GM23338 (cell line): ENCODE results near the gene PPM1L. TPM values are rescaled to one million over a fixed set of nuclear protein-coding genes. Genes with fewer than 3 reads are reported as not detected.

Experiments used
- ATAC-seq: fragments of 200-7000 bp; cut with Tn5 transposase; 3 replicates; pipeline ENCODE4 v1.9.1; 2020
- DNase-seq: peaks from one replicate; pipeline ENCODE4 v3.0.0-alpha.2; 2015; ENCODE audit warnings: low spot score
- H2AFZ ChIP-seq: fragments of 200-600 bp; sonication (generic); 2 replicates; pipeline ENCODE4 v1.8.0; 2016; ENCODE audit warnings: antibody characterized with exemption, mild to moderate bottlenecking, moderate library complexity
- H3F3A ChIP-seq: fragments of 200-600 bp; sonication (generic); replicated peaks from 2 replicates; pipeline ENCODE4 v1.8.0; 2017; ENCODE audit warnings: antibody characterized with exemption, mixed run types, low read depth
- H3K27ac ChIP-seq: fragments of 200-600 bp; sonication (generic); 2 replicates; pipeline ENCODE4 v1.6.1; 2016; ENCODE audit warnings: low read depth
- H3K27me3 ChIP-seq: fragments of 200-600 bp; sonication (generic); 2 replicates; pipeline ENCODE4 v1.8.0; 2016; ENCODE audit warnings: mild to moderate bottlenecking, mixed run types, moderate library complexity; ENCODE audit not compliant: insufficient read depth
- H3K36me3 ChIP-seq: fragments of 200-600 bp; sonication (generic); 2 replicates; pipeline ENCODE4 v1.8.0; 2016; ENCODE audit warnings: mild to moderate bottlenecking; ENCODE audit not compliant: insufficient read depth
- H3K4me1 ChIP-seq: fragments of 200-600 bp; sonication (generic); 2 replicates; pipeline ENCODE4 v1.8.0; 2016; ENCODE audit warnings: mild to moderate bottlenecking, moderate library complexity; ENCODE audit not compliant: insufficient read depth
- H3K4me2 ChIP-seq: fragments of 200-600 bp; sonication (generic); 2 replicates; pipeline ENCODE4 v1.7.1; 2017; ENCODE audit warnings: mixed run types
- H3K4me3 ChIP-seq: fragments of 200-600 bp; sonication (generic); 2 replicates; pipeline ENCODE4 v1.6.1; 2016; ENCODE audit warnings: mixed run types
- H3K79me2 ChIP-seq: fragments of 200-600 bp; sonication (generic); replicated peaks from 2 replicates; pipeline ENCODE4 v1.8.0; 2017; ENCODE audit warnings: mild to moderate bottlenecking; ENCODE audit not compliant: insufficient read depth
- H3K9me2 ChIP-seq: fragments of 200-600 bp; sonication (generic); 2 replicates; pipeline ENCODE4 v1.8.0; 2017; ENCODE audit not compliant: insufficient read depth
- H4K20me1 ChIP-seq: fragments of 200-600 bp; sonication (generic); replicated peaks from 2 replicates; pipeline ENCODE4 v1.8.0; 2017; ENCODE audit warnings: mild to moderate bottlenecking; ENCODE audit not compliant: insufficient read depth
- H3K27ac Mint-ChIP-seq: 2 replicates; pipeline ENCODE4 v1.8.0; 2020; ENCODE audit warnings: inconsistent platforms, mild to moderate bottlenecking, moderate library complexity, mixed read lengths
- H3K27me3 Mint-ChIP-seq: 3 replicates; pipeline ENCODE4 v1.8.0; 2022; ENCODE audit warnings: low read depth, mild to moderate bottlenecking, moderate library complexity, mixed read lengths, inconsistent platforms; ENCODE audit not compliant: insufficient read depth, poor library complexity
- H3K36me3 Mint-ChIP-seq: 3 replicates; pipeline ENCODE4 v1.8.0; 2021; ENCODE audit warnings: low read depth, mild to moderate bottlenecking, inconsistent platforms, moderate library complexity, mixed read lengths
- H3K4me1 Mint-ChIP-seq: 3 replicates; pipeline ENCODE4 v1.8.0; 2020; ENCODE audit warnings: mild to moderate bottlenecking, inconsistent platforms, mixed read lengths
- H3K4me3 Mint-ChIP-seq: 3 replicates; pipeline ENCODE4 v1.8.0; 2021; ENCODE audit warnings: moderate library complexity, mild to moderate bottlenecking, inconsistent platforms, mixed read lengths
- H3K9me3 Mint-ChIP-seq: 3 replicates; pipeline ENCODE4 v1.8.0; 2020; ENCODE audit warnings: moderate library complexity, mild to moderate bottlenecking, inconsistent platforms, mixed read lengths
- CTCF ChIP-seq, 2 experiments: fragments of 200-600 bp in 1 of 2; sonication (generic) in 1 of 2; conservative IDR thresholded peaks; 2 replicates each; pipeline versions ENCODE4 v1.5.1 to v1.6.1; 2016 to 2017; ENCODE audit warnings: antibody characterized with exemption in 2 of 2, low read depth in 2 of 2, mild to moderate bottlenecking in 2 of 2, moderate library complexity in 1 of 2
- JUNB ChIP-seq: IDR thresholded peaks from one replicate; pipeline ENCODE4 v1.6.1; 2016; ENCODE audit warnings: antibody characterized with exemption; ENCODE audit not compliant: unreplicated experiment
- NANOG ChIP-seq: IDR thresholded peaks from 2 replicates; pipeline ENCODE4 v1.6.1; 2016; ENCODE audit warnings: antibody characterized with exemption, borderline replicate concordance
- STAT1 ChIP-seq: IDR thresholded peaks from one replicate; pipeline ENCODE4 v1.6.1; 2016; ENCODE audit warnings: antibody characterized with exemption; ENCODE audit not compliant: unreplicated experiment
- ZNF114 ChIP-seq: fragments of 250-450 bp; sonication (Bioruptor Pico); IDR thresholded peaks from 2 replicates; pipeline ENCODE4 v1.5.0; 2020; ENCODE audit warnings: mild to moderate bottlenecking, moderate library complexity
- ZNF462 ChIP-seq: fragments of 250-450 bp; sonication (Bioruptor Pico); IDR thresholded peaks from 2 replicates; pipeline ENCODE4 v1.5.0; 2020; ENCODE audit warnings: mild to moderate bottlenecking, moderate library complexity
- polyA plus RNA-seq: library from polyadenylated mRNA; unstranded; fragments of >200 nt; fragmentation: Nextera tagmentation; extraction: Ambion mirVana; gene quantifications from 2 replicates; pipeline ENCODE4 v1.2.1, GENCODE V29; 2016
- total RNA-seq: library from RNA; depleted of rRNA; stranded (reverse); fragments of >200 nt; shearing (Covaris generic); gene quantifications from 2 replicates; pipeline ENCODE4 v1.2.3, GENCODE V29; 2014
- TF ChIP-seq, protein P1 (sequence below): IDR thresholded peaks from 2 replicates; pipeline ENCODE4 v1.6.1; 2016; ENCODE audit warnings: antibody characterized with exemption

Gene PPM1L
- total and polyA plus RNA-seq, 2 experiments from 2014 or later = 3.9 to 26.4 TPM

- no peaks in the 10 kb centered on the region for H3K27me3 ChIP-seq
- Mint-ChIP-seq H3K4me3 (no peak overlapping the region), H3K27ac (0 out of 2 replicates have a peak overlapping the region, but pooled peaks have one; percentile 37), H3K36me3 (peaks cover 32% of the 10 kb centered on the region; the same call in 2 of the 3 replicates), H3K4me1 (peaks cover 31% of the 10 kb centered on the region), H3K27me3 (no peaks in the 10 kb centered on the region), H3K9me3 (peaks cover 19% of the 10 kb centered on the region)
- H4K20me1 ChIP-seq = no peaks in the 10 kb centered on the region
- no peaks in the 10 kb centered on the region for H3F3A ChIP-seq
- no peak overlapping the region for H3K4me3 ChIP-seq
- H3K79me2 ChIP-seq = no peaks in the 10 kb centered on the region
- TF ChIP-seq CTCF (conservative IDR thresholded peaks at IDR 0.05; ENCODE audit: low read depth in 2 of 2) (no peak), JUNB (no peak), NANOG (peak; percentile 41; the same call in 1 of the 2 replicates), STAT1 (no peak), ZNF462 (CRISPR knock-in tag) (0 out of 2 replicates have a peak, but pooled peaks have one; percentile 10), ZNF114 (CRISPR knock-in tag) (no peak)
- TF ChIP-seq, protein P1, sequence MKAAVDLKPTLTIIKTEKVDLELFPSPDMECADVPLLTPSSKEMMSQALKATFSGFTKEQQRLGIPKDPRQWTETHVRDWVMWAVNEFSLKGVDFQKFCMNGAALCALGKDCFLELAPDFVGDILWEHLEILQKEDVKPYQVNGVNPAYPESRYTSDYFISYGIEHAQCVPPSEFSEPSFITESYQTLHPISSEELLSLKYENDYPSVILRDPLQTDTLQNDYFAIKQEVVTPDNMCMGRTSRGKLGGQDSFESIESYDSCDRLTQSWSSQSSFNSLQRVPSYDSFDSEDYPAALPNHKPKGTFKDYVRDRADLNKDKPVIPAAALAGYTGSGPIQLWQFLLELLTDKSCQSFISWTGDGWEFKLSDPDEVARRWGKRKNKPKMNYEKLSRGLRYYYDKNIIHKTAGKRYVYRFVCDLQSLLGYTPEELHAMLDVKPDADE = no peak
- no peak for DNase-seq
- ATAC-seq = no peak
- no peak overlapping the region for H2AFZ ChIP-seq
- no peak overlapping the region; the same call in 1 of the 2 replicates for H3K27ac ChIP-seq
- H3K4me2 ChIP-seq = peak overlapping the region; percentile 31; the same call in 1 of the 2 replicates
- H3K4me1 ChIP-seq = peaks cover 33% of the 10 kb centered on the region
- H3K9me2 ChIP-seq = 0 out of 2 replicates have a peak, but pooled peaks cover 4% of the 10 kb centered on the region
- no peaks in the 10 kb centered on the region for H3K36me3 ChIP-seq
Observed at GRCh38 chr3:160893207-160893606, 137.2 kb downstream of the PPM1L start.
